Measurements from ENCODE around the gene AEBP1. TPM values are rescaled to one million over a fixed set of nuclear protein-coding genes. Genes with fewer than 3 reads are reported as not detected.

AEBP1 gene
- total and polyA plus RNA-seq, 9 of the 15 experiments (the other 6 are each of a cell fraction or from before 2014, with no cell fraction given): 0.03 to 0.78 (median 0.30) TPM; not detected in 2

- H4K20me1 ChIP-seq (replicated peaks; ENCODE audit: control insufficient read depth, insufficient read depth, low read length): no peaks in the 10 kb centered on the region
- H2AFZ ChIP-seq (ENCODE audit: low read depth, low read length): no peak overlapping the region
- no peak for FAIRE-seq
- H3K4me2 ChIP-seq (ENCODE audit: insufficient read depth, low read length): no peak overlapping the region
- no peaks in the 10 kb centered on the region for H3K36me3 ChIP-seq (ENCODE audit: control insufficient read depth, insufficient read depth, low read length)
- ChIA-PET CTCF (ENCODE audit: low intra/inter-chr PET ratio) (no interaction called here), POLR2A (interaction anchor here (1.6 kb wide), 1 partner anchor 11 kb away, joined by 5 read pairs; no protein-coding TSS in a partner anchor)
- intact Hi-C loops (cut with micrococcal nuclease): no loop called here
- H3K27ac ChIP-seq (ENCODE audit: extremely low read depth, low read depth, low read length): no peak overlapping the region
- ATAC-seq: no peak
- no peaks in the 10 kb centered on the region for H3K9me3 ChIP-seq (replicated peaks; ENCODE audit: control insufficient read depth, insufficient read depth, low read depth, low read length)
- H3K9me1 ChIP-seq (ENCODE audit: control insufficient read depth, insufficient read depth, low read length): no peaks in the 10 kb centered on the region
- no peak overlapping the region for H3K4me3 ChIP-seq
- 76% methylated on average over 9 of the region's 9 CpGs for WGBS (ENCODE audit: insufficient coverage, low coverage, missing lambda C conversion rate)
- H3K9ac ChIP-seq (ENCODE audit: insufficient read depth in 1 of 2, low read depth in 2 of 2, low read length in 2 of 2): no peak overlapping the region
- no peak for DNase-seq (ENCODE audit: extremely low read depth in 1 of 4, low spot score in 3 of 4)
- in situ Hi-C loops (cut with MboI): no loop called here
- no peaks in the 10 kb centered on the region for H3K27me3 ChIP-seq (ENCODE audit: control insufficient read depth in 2 of 2, insufficient read depth in 2 of 2, low read length in 2 of 2)
- H3K4me1 ChIP-seq (replicated peaks in 1 of 2; ENCODE audit: control insufficient read depth in 2 of 2, insufficient read depth in 2 of 2, low read length in 2 of 2): peaks cover 12 to 47% of the 10 kb centered on the region in 2 experiments
- BruUV-seq (replicated peaks): no TSS peak
- no peaks in the 10 kb centered on the region for H3K79me2 ChIP-seq (ENCODE audit: control insufficient read depth, insufficient read depth, low read length)
- TF ChIP-seq ZNF583 (CRISPR knock-in tag; IDR thresholded peaks at IDR 0.05) (no peak), ZSCAN29 (IDR thresholded peaks at IDR 0.05) (no peak), POU5F1 (IDR thresholded peaks at IDR 0.05; ENCODE audit: borderline replicate concordance, low read depth, low read length, partially characterized antibody) (no peak), DPF2 (IDR thresholded peaks at IDR 0.05) (no peak), ZNF551 (CRISPR knock-in tag; IDR thresholded peaks at IDR 0.05) (no peak), STAT5A (IDR thresholded peaks at IDR 0.05; ENCODE audit: borderline replicate concordance, low read length) (no peak), ETS1 (conservative IDR thresholded peaks at IDR 0.05; ENCODE audit: control insufficient read depth, low read depth, low read length) (no peak), TCF3 (CRISPR knock-in tag; IDR thresholded peaks at IDR 0.05) (no peak), ZNF316 (IDR thresholded peaks at IDR 0.05) (no peak), CUX1 (CRISPR knock-in tag; IDR thresholded peaks at IDR 0.05) (no peak), SNIP1 (IDR thresholded peaks at IDR 0.05; ENCODE audit: low read depth) (no peak), XRCC5 (IDR thresholded peaks at IDR 0.05; ENCODE audit: low read depth, low read length) (no peak), MCM2 (IDR thresholded peaks at IDR 0.05; ENCODE audit: low read depth) (no peak), POLR2AphosphoS5 (IDR thresholded peaks at IDR 0.05; ENCODE audit: control insufficient read depth, insufficient read depth, low read depth, low read length) (no peak), SMARCA5 (IDR thresholded peaks at IDR 0.05) (no peak), CLOCK (CRISPR knock-in tag; IDR thresholded peaks at IDR 0.05; ENCODE audit: borderline replicate concordance) (no peak)
Measured at GRCh38 chr7:44151956-44152355, 47.8 kb downstream of the AEBP1 start.
